Activated gamma-delta T cell treated with Interleukin-2 at 50 U/mL for 16 hours (primary cell): Measurements from ENCODE around the gene IL2RG.
A peak's percentile ranks its signal among the peaks of the same experiment; 100 is the strongest.

Experiments
- DNase-seq: peaks from one replicate; pipeline ENCODE4 v3.0.0-alpha.2; 2020

IL2RG gene

DNA sequence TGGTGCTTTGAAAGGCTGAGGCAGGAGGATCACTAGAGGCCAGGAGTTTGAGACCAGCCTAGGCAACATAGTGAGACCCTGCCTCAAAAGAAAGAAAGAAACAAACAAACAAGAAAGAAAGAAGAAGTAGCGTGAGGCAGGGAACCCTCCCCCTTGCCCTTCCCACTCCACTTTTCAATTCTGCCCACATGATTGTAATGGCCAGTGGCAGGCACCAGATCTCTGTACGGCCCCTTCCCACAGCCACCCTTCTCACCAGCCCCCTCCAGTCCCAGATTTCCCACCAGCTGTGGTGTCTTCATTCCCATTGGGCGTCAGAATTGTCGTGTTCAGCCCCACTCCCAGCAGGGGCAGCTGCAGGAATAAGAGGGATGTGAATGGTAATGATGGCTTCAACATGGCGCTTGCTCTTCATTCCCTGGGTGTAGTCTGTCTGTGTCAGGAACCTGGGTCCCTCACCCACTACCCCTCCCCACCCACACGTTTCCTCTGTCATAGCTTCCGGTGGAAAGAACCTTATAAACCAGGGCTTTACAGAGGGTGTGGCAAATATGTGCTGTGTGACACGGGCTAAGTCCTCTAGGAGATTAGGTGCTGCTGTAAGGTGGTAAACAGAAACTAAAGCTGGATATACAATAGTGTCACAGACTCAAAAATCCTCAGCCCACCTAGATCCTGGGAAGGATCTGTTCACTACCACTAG lies at the start of gene IL2RG:
Gene IL2RG, minus strand, starts transcription at position 437 of the 703 bp plus-strand sequence. Its CDS starts 38 bp downstream, at position 399.
- peak; percentile 75 for DNase-seq

- DNase-seq, result no peak
Observed at GRCh38 chrX:71160475-71160874, 49.1 kb upstream of the IL2RG start.

- DNase-seq, result no peak
Observed at GRCh38 chrX:71159335-71159734, 48.0 kb upstream of the IL2RG start.

DNA sequence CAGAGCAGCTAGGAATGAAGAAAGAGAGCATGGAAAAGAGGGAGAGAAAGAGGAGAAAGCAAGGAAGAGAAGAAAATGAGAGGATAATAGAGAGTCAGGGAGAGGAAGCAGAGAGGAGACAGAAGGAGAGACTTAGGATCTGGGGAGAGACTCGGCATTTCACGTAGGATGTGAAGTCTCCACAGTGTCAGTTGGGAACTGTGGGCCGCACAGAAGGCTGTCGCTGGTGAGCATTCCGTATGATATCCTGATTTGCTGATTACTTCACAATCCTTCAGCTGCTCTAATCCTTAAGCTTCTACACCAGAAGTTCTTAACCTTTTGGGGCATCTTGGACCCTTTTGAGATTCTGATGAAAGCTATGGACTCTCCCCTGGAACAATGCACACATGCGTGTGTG lies 47.2 kb upstream of the IL2RG start:
- no peak for DNase-seq

DNA sequence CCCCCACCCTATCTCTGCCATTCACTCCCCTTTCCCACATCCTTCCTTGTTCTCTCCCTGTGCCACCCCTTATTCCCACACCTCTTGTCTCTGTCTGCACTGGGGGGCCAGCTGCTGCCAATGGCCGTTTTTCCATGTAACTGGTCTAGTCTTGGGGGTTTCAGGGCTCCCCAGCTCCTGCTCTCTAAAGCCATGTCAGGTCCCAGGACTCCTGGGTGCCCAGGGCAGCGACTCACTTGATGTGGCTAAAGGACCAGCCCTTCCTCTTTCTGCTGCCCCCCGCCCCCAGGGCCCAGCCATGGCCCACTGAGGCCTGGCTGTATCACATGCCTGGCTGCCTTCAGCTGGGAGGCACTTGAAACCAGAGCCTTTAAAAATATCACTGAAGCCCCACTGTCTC lies 43.3 kb upstream of the IL2RG start:
- DNase-seq, result no peak

GRCh38 chrX:71154196-71154595 lies 42.8 kb upstream of the IL2RG start:
- DNase-seq, result no peak

DNA sequence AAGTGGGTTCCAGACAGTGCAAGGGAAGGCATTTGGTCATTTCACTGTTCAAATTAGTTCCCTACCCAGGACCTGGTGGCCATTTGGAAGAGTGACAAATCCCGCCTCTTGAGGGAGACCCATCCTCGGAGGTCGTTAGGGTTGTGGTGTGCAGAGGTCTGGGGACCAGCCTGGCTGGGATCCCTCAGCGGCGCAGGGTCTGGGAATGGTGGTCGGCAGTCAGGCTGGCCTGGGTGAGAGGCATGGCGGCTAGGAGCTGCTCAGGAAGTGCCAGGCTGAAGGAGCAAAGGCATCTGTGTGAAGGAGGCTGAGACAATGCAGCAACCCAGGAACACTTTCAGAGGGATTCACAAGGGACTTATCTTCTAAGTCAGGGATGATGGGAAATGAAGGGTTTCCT lies 40.0 kb upstream of the IL2RG start:
- no peak for DNase-seq

DNA sequence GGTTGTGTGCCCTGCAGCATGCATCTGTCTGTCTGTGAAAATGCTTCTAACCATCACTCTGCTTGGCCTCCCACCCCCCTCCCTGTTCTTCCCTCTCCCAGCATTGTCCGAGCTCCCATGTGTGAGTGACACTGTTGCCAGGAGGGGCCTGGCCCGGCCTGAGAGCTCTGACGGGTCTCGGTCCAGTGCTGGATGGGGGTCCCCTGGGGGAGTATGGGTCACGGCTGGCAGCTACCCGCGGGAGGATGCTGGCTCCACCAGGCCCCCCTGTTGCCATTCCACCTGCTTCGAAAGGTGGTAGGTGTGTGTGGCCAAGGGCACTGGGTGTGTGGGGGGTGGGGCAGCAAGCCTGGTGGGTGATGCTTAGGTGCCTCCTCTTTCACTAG lies 36.9 kb upstream of the IL2RG start:
- DNase-seq, result no peak

- DNase-seq, result no peak
Observed at GRCh38 chrX:71147496-71148277, 36.3 kb upstream of the IL2RG start.

GRCh38 chrX:71144651-71145050 lies 33.3 kb upstream of the IL2RG start, which contains the start of gene NLGN3:
TSS of gene NLGN3 (plus strand) at chrX:71144841. CDS start at chrX:71147750, 2,909 bp downstream.
- no peak for DNase-seq

- DNase-seq, result no peak
Observed at GRCh38 chrX:71143508-71143907, 32.1 kb upstream of the IL2RG start.

GRCh38 chrX:71140440-71140839 lies 29.1 kb upstream of the IL2RG start:
- DNase-seq, result no peak

DNA sequence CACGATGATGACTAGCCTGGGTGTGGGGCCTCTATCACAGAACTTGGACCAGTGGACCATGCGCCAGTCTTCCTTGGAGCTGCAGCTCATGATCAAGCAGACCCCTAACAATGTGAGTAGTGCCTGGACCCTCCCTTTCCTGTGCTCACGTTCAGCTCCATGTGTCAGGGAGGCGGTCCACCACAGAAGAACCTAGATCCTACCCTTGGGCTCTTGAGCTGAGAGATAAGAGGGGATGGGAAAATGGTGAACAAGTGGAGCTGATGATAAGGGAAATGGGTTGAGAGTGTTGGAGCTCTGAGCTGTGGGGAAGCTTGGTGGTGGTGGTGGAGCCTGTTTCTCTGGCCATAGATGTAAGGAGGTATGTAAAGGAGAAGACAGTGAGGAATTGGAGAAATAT lies 20.1 kb upstream of the IL2RG start:
- no peak for DNase-seq

GRCh38 chrX:71128915-71129765 lies 17.8 kb upstream of the IL2RG start:
- peak; percentile 73 for DNase-seq

GRCh38 chrX:71128166-71128833 lies 16.9 kb upstream of the IL2RG start:
- no peak for DNase-seq

- DNase-seq, result no peak
Observed at GRCh38 chrX:71118985-71119535, 7.7 kb upstream of the IL2RG start.

GRCh38 chrX:71118032-71118984 lies 6.9 kb upstream of the IL2RG start, which contains the start of gene MED12:
TSS of gene MED12 (plus strand) at chrX:71118596. CDS start at chrX:71118755, 159 bp downstream.
- peak; percentile 78 for DNase-seq

DNA sequence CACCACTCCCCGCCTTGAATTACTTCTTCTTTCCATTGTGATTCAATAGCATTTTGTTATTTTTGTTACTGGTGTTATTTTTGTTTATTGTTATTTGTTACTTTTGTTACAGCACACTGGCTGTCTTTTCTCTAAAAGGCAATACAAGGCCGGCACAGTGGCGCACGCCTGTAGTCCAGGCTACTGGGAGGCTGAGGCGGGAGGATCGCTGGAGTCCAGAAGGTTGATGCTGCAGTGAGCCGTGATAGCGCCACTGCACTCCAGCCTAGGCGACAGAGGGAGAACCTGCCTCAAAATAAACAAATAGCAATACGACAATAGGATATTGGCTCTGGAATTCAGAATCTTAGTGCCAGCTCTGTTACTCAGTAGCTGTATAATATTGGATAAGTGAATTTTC lies 6.0 kb upstream of the IL2RG start:
- DNase-seq, result no peak

DNA sequence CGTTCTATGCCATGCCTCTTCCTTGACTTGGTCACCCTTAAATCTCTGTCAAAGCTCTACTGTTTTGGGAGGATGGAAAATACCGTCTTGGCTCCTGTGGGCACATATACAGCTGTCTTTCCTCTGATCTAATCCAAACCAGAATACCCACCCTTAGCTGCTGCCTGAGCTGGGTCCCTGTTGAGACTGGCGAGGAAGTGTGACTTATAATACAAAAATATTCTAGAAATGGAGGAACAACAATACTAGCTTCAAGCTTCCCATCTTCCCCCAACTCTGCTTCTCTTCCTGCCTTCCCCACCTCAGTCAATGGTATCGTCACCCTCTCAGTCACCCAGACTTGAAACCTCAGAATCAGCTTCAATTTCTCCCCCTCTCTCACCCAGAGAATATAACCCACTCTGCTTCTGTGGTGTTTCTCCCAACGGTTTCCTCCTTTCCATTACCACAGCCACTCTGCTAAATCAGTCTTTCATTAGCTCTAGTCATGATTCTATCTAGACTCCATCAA lies 599 bp upstream of the IL2RG start:
- no peak for DNase-seq

GRCh38 chrX:71109051-71109450 lies 2.3 kb downstream of the IL2RG start:
- no peak for DNase-seq
